Uterus (tissue), 4 donors: Measurements from ENCODE around the gene ENDOD1. TPM values are rescaled to one million over a fixed set of nuclear protein-coding genes. Genes with fewer than 3 reads are reported as not detected.

Experiments used
- DNase-seq, 2 donors: peaks; one replicate each; pipeline ENCODE4 v3.0.0-alpha.2; 2019 to 2020
- H3K27ac ChIP-seq, 2 donors: fragments of 200-600 bp; sonication (generic); 1 replicate in 1 of 2; 2 replicates in 1 of 2; pipeline ENCODE4 v1.5.1; 2016 to 2018
- H3K27me3 ChIP-seq, 2 donors: fragments of 200-600 bp; sonication (generic); one replicate each; pipeline ENCODE4 v1.5.1; 2018 to 2019; ENCODE audit warnings: control low read depth in 1 of 2
- H3K36me3 ChIP-seq, 2 donors: fragments of 200-600 bp; sonication (generic); one replicate each; pipeline ENCODE4 v1.5.1; 2019; ENCODE audit warnings: control low read depth in 1 of 2
- H3K4me1 ChIP-seq, 2 donors: fragments of 200-600 bp; sonication (generic); one replicate each; pipeline ENCODE4 v1.5.1; 2018 to 2019; ENCODE audit warnings: control low read depth in 1 of 2
- H3K4me3 ChIP-seq, 2 donors: fragments of 200-600 bp; sonication (generic); 1 replicate in 1 of 2; 2 replicates in 1 of 2; pipeline ENCODE4 v1.5.1; 2018 to 2019; ENCODE audit warnings: mild to moderate bottlenecking in 1 of 2
- H3K9me3 ChIP-seq, 2 donors: fragments of 200-600 bp; sonication (generic); one replicate each; pipeline ENCODE4 v1.5.1; 2019; ENCODE audit warnings: control low read depth in 1 of 2
- CTCF ChIP-seq, 4 experiments: fragments of 200-600 bp in 2 of 4; fragments of 450-650 bp in 2 of 4; sonication (generic) in 2 of 4; IDR thresholded peaks; one replicate each; pipeline ENCODE4 v1.5.1; 2016 to 2019; ENCODE audit warnings: antibody characterized with exemption in 4 of 4, mild to moderate bottlenecking in 2 of 4, moderate library complexity in 1 of 4
- POLR2A ChIP-seq, 2 donors: fragments of 450-650 bp; IDR thresholded peaks; one replicate each; pipeline ENCODE4 v1.6.1; 2016; ENCODE audit warnings: antibody characterized with exemption in 2 of 2, mild to moderate bottlenecking in 1 of 2, moderate library complexity in 1 of 2
- intact Hi-C: fragments of 100-400 bp; cut with DNase I; formaldehyde crosslinking; loops from one replicate; pipeline ENCODE4 v1.15.1; 2023; ENCODE audit warnings: low total_unique reads
- total RNA-seq, 4 donors: library from RNA; depleted of rRNA in 3 of 4; stranded (reverse); fragments of >200 nt in 3 of 4; gene quantifications; one replicate each; pipeline versions ENCODE4 v1.1.0 to v1.2.4, GENCODE V29; 2014 to 2023
- donor health status: DM: yes; HTN: yes; CAD: no.

Gene ENDOD1
- total RNA-seq, 4 donors from 2014 or later: 35.0 to 82.9 (median 60.0) TPM

DNA sequence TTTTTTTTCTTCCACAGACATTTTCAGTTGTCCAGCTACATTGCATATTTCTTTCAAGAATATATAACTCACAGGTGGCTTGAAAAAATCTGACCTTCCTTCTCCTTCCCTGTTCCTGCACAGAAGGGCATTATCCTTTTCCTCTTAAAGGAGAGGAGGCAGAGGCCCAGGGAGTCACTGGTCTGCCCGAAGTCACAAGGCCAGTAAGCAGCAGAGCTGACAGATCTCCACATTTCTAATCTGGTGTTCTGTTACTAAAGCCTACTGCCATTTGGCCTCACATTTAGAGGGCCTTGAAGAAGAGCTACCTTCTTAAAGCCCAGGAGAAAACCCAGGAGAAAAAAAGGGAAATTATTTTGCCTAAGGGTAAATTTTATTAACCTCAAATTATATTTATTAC lies 12.3 kb downstream of the ENDOD1 start:
- Histone ChIP-seq H3K9me3 (no peaks in the 10 kb centered on the region), H3K4me1 (no peaks in the 10 kb centered on the region), H3K27me3 (no peaks in the 10 kb centered on the region), H3K36me3 (no peaks in the 10 kb centered on the region), H3K27ac (no peak overlapping the region), H3K4me3 (no peak overlapping the region)
- DNase-seq: no peak
- no peak for TF ChIP-seq POLR2A (IDR thresholded peaks at IDR 0.05)
- intact Hi-C loops: no loop called here

- Histone ChIP-seq H3K9me3 (no peaks in the 10 kb centered on the region), H3K27ac (no peak overlapping the region), H3K36me3 (no peaks in the 10 kb centered on the region), H3K4me1 (no peaks in the 10 kb centered on the region), H3K4me3 (no peak overlapping the region), H3K27me3 (no peaks in the 10 kb centered on the region)
- intact Hi-C loops: no loop called here
- DNase-seq: no peak
- TF ChIP-seq CTCF (IDR thresholded peaks at IDR 0.05): no peak
- no peak for TF ChIP-seq POLR2A (IDR thresholded peaks at IDR 0.05)
These were observed 13.1 kb downstream of the ENDOD1 start for GRCh38 chr11:95102733-95103132.

- Histone ChIP-seq H3K27ac (no peak overlapping the region), H3K27me3 (no peaks in the 10 kb centered on the region), H3K36me3 (no peaks in the 10 kb centered on the region), H3K4me1 (no peaks in the 10 kb centered on the region), H3K9me3 (no peaks in the 10 kb centered on the region), H3K4me3 (no peak overlapping the region)
- no peak for DNase-seq
- intact Hi-C loops: no loop called here
- TF ChIP-seq POLR2A (IDR thresholded peaks at IDR 0.05): no peak
- TF ChIP-seq CTCF (IDR thresholded peaks at IDR 0.05): no peak
These were observed 14.1 kb downstream of the ENDOD1 start for GRCh38 chr11:95103701-95104100.

DNA sequence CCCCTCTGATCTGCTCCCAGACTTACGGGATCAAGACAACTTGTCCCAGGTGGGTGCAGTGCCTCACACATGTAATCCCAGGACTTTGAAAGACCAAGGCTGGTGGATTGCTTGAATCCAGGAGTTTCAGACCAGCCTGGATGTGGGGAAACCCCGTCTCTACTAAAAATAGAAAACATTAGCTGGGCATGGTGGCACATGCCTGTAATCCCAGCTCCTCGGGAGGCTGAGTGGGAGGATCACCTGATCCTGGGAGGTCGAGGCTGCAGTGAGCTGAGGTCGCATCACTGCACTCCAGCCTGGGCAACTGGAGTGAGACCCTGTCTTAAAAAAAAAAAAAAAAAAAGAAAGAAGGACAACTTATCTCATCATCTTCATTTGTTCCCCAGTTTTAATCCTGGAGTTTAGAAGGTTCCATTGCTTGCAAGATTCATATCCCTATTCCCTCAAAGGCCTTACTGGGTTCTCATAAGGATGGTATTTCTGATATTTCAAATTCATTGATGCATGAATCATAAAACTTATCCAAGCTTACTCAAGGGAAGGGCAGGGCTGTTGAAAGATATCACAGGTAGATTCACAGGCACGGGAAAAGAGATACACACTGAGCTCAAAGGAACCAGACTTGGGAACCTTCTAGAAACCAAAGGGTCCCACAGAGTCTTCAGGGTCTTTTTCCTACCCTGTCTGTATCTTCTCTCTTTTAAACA lies 14.6 kb downstream of the ENDOD1 start:
- Histone ChIP-seq H3K36me3 (no peaks in the 10 kb centered on the region), H3K4me3 (no peak overlapping the region), H3K27ac (no peak overlapping the region), H3K27me3 (no peaks in the 10 kb centered on the region), H3K4me1 (no peaks in the 10 kb centered on the region), H3K9me3 (no peaks in the 10 kb centered on the region)
- intact Hi-C loops: no loop called here
- TF ChIP-seq POLR2A (IDR thresholded peaks at IDR 0.05): no peak
- TF ChIP-seq CTCF (IDR thresholded peaks at IDR 0.05): no peak
- no peak for DNase-seq

- intact Hi-C loops: no loop called here
- no peak overlapping the region for H3K4me3 ChIP-seq
- no peaks in the 10 kb centered on the region for H3K9me3 ChIP-seq
- TF ChIP-seq CTCF (IDR thresholded peaks at IDR 0.05) (no peak), POLR2A (IDR thresholded peaks at IDR 0.05) (no peak)
- no peaks in the 10 kb centered on the region for H3K4me1 ChIP-seq
- H3K36me3 ChIP-seq: no peaks in the 10 kb centered on the region
- DNase-seq: no peak
- H3K27ac ChIP-seq: no peak overlapping the region
- H3K27me3 ChIP-seq: no peaks in the 10 kb centered on the region
These were observed 15.2 kb downstream of the ENDOD1 start for GRCh38 chr11:95104856-95105255.
